WI38 (cell line): ENCODE measurements around the gene ANKRD13A.

Experiments used
- H3K4me3 ChIP-seq: 2 replicates; pipeline ENCODE4 v1.5.1; 2011; ENCODE audit warnings: low read depth, mild to moderate bottlenecking, control low read depth, low read length
- TF ChIP-seq, protein P1 (sequence below): IDR thresholded peaks from 2 replicates; pipeline ENCODE4 v1.5.1; 2012; ENCODE audit warnings: low read depth, mild to moderate bottlenecking, control low read depth, low read length

ANKRD13A gene

DNA sequence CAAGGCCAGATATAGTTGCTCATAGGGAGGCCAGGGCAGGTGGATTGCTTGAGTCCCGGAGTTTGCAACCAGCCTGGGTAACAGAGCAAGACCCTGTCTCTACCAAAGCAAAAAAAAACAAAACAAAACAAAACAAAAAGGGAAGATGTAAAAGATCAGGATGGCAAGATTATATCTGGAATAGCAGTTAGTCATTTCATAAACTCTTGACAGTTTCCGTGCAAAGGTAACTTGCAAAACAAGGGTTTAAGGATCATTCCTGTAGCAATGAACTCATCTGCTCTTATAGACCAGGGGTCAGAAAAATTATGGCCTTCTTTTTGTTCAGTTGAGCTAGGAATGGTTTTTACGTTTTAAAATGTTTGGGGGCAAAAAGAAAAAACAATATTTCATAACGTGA, 32.7 kb upstream of the ANKRD13A start:
- no peak overlapping the region for H3K4me3 ChIP-seq
- TF ChIP-seq, protein P1, sequence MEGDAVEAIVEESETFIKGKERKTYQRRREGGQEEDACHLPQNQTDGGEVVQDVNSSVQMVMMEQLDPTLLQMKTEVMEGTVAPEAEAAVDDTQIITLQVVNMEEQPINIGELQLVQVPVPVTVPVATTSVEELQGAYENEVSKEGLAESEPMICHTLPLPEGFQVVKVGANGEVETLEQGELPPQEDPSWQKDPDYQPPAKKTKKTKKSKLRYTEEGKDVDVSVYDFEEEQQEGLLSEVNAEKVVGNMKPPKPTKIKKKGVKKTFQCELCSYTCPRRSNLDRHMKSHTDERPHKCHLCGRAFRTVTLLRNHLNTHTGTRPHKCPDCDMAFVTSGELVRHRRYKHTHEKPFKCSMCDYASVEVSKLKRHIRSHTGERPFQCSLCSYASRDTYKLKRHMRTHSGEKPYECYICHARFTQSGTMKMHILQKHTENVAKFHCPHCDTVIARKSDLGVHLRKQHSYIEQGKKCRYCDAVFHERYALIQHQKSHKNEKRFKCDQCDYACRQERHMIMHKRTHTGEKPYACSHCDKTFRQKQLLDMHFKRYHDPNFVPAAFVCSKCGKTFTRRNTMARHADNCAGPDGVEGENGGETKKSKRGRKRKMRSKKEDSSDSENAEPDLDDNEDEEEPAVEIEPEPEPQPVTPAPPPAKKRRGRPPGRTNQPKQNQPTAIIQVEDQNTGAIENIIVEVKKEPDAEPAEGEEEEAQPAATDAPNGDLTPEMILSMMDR, result no peak

DNA sequence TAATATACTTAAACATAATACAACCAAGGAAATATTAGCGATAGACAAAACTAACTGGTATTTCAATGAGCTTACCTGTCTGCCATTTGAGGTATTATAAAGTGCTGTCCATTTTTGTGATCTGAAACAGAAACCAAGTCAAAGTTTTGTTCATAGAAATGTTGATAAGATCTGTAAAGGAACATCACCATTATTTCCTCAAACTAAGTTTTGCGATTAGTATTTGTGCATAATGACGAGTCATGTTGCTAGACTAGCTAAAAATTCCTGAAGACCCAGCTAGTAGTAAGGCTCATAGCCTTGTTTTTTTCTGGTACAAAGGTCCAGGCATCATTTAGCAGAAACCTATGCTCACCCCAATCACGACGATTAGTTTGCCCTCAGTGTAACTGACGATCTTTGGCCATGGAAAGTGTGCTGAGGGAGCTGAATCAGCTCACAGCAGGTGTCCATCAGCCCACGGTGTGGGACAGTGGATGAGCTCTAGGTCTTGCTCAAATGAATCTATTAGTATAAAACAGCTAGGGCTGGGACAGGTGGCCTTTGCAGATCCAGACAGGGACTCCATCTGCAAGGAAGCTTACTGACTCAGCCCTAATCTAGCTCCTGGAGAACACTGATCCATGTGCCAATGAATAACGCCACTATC, 31.7 kb upstream of the ANKRD13A start:
- no peak overlapping the region for H3K4me3 ChIP-seq
- TF ChIP-seq, protein P1, result no peak

DNA sequence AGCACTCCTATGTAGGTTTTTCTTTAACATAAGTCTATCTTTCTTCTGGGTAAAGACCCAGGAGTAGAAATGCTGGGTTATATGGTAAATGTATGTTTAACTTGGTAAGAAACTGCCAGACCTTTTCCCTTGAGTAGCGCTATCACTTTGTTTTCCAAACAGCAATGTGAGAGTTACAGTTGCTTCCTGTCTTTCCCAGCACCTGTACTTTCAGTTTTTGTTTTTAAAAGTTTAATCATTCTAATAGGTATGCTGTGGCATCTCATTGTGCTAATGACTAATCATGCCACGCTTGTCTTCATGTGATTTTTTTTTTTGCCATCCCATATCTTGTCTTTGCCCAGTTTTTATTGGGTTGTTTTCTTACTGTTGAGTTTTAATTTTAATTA, 31.2 kb upstream of the ANKRD13A start:
- no peak overlapping the region for H3K4me3 ChIP-seq
- TF ChIP-seq, protein P1, result no peak

DNA sequence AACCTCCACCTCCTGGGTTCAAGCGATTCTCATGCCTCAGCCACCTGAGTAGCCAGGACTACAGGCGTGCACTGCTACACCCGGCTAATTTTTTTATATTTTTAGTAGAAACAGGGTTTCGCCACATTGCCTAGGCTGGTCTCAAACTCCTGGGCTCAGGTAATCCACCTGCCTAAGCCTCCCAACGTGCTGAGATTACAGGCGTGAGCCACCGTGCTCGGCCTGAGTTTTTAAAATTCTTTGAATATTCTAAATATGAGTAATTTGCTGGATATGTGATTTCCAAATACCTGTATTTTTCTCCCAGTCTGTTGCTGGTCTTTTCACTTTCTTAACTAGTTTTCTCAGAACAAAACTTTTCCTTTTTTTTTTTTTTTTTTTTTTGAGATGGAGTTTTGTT, 30.4 kb upstream of the ANKRD13A start:
- TF ChIP-seq, protein P1, result no peak
- H3K4me3 ChIP-seq, result no peak overlapping the region

DNA sequence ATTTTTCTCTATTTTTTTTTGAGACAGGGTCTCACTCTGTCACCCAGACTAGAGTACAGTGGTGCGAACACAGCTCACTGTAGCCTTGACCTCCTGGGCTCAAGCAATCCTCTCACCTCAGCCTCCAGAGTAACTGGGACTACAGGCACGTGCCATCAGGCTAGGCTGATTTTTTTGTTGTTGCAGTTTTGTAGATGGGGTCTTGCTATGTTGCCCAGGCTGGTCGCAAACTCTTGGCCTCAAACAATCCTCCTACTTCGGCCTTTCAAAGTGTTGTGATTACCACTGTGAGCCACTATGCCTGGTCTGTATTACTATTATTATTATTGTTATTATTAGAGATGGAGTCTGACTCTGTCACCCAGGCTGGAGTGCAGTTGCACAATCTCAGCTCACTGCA, 26.4 kb upstream of the ANKRD13A start:
- no peak overlapping the region for H3K4me3 ChIP-seq
- TF ChIP-seq, protein P1, result no peak

DNA sequence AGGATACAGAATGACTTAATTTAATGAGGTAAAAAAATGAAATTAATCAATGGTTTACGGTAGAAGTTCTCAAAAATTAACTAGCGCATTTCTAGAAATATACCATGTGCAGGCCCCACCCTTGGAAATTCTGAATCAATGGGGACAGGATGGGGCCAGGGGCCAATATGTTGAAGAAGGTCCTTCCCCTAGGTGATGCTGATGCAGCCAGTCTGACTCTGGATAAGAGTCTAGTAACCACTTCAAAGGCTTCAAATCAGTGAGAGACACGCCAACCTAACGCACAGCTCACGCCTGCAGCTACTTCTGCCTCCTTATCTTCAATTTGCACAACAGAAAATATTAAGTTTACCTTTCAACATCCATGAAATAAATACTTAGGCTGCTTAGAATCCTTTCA, 17.9 kb upstream of the ANKRD13A start:
- TF ChIP-seq, protein P1, result no peak

DNA sequence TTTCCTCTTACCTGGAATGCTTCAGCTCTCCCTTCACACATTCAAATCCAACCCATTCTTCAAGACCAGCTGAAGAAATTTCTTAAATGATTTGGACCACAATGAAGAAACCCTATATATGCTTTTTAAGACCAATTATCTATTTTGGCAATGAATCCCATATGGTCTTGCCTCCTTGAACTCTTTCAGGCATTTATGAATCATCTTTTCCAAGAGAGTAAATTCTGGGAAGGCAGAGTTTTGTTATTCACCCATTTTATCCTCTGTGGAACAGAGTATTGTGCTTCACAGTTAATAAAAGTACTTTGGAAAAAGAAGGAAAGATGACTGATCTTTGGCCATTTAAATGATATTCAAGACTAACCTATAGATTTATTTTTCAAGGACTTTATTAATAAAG, 17.0 kb upstream of the ANKRD13A start:
- H3K4me3 ChIP-seq, result no peak overlapping the region
- TF ChIP-seq, protein P1, result no peak

More for the DNA sequence above, 17.9 kb upstream of the ANKRD13A start:
- no peak overlapping the region for H3K4me3 ChIP-seq
